DOHH2 (cell line): Measurements from ENCODE around the gene APOA4.

Experiments used
- H3F3A ChIP-seq: fragments of 200-600 bp; sonication (generic), shearing (Covaris generic); 2 replicates; pipeline ENCODE4 v1.6.0; 2016; ENCODE audit warnings: antibody characterized with exemption, mild to moderate bottlenecking; ENCODE audit not compliant: control insufficient read depth, insufficient read depth
- H3K27ac ChIP-seq: fragments of 200-600 bp; sonication (generic); 2 replicates; pipeline ENCODE4 v1.5.1; 2014; ENCODE audit warnings: low read depth, mild to moderate bottlenecking, low read length, moderate library complexity
- H3K27me3 ChIP-seq: fragments of 200-600 bp; sonication (generic); 2 replicates; pipeline ENCODE4 v1.6.1; 2014; ENCODE audit warnings: mild to moderate bottlenecking, low read length, mixed read lengths; ENCODE audit not compliant: control insufficient read depth
- H3K36me3 ChIP-seq: fragments of 200-600 bp; sonication (generic); 2 replicates; pipeline ENCODE4 v1.6.1; 2014; ENCODE audit warnings: mild to moderate bottlenecking, low read length, moderate library complexity, mixed read lengths; ENCODE audit not compliant: control insufficient read depth
- H3K4me1 ChIP-seq: fragments of 200-600 bp; sonication (generic); 2 replicates; pipeline ENCODE4 v1.6.1; 2014; ENCODE audit warnings: mild to moderate bottlenecking, low read length, mixed read lengths; ENCODE audit not compliant: control insufficient read depth
- H3K4me2 ChIP-seq: fragments of 200-600 bp; sonication (generic); 2 replicates; pipeline ENCODE4 v1.6.0; 2014; ENCODE audit warnings: mild to moderate bottlenecking, low read length, moderate library complexity
- H3K4me3 ChIP-seq: fragments of 200-600 bp; sonication (generic); 2 replicates; pipeline ENCODE4 v1.5.1; 2014; ENCODE audit warnings: mild to moderate bottlenecking, low read length, mixed read lengths
- H3K79me2 ChIP-seq: fragments of 200-600 bp; sonication (generic); 2 replicates; pipeline ENCODE4 v1.6.1; 2014; ENCODE audit warnings: mild to moderate bottlenecking, low read length, mixed read lengths; ENCODE audit not compliant: control insufficient read depth
- H3K9me2 ChIP-seq: fragments of 200-600 bp; sonication (generic); replicated peaks from 2 replicates; pipeline ENCODE4 v1.6.1; 2014; ENCODE audit warnings: mild to moderate bottlenecking, low read length, mixed read lengths; ENCODE audit not compliant: control insufficient read depth
- H3K9me3 ChIP-seq: fragments of 200-600 bp; sonication (generic); 2 replicates; pipeline ENCODE4 v1.6.1; 2014; ENCODE audit warnings: antibody characterized with exemption, low read length, mixed read lengths; ENCODE audit not compliant: control insufficient read depth, insufficient read depth
- H4K20me1 ChIP-seq: fragments of 200-600 bp; sonication (generic); 2 replicates; pipeline ENCODE4 v1.6.0; 2014; ENCODE audit warnings: low read depth, mild to moderate bottlenecking, antibody characterized with exemption, low read length, moderate library complexity; ENCODE audit not compliant: control insufficient read depth, insufficient read depth
- EZH2phosphoT487 ChIP-seq: fragments of 200-600 bp; sonication (generic); IDR thresholded peaks from 2 replicates; pipeline ENCODE4 v1.6.1; 2017; ENCODE audit warnings: borderline replicate concordance, mild to moderate bottlenecking, antibody characterized with exemption, low read length, moderate library complexity, mixed read lengths
- TF ChIP-seq, protein P1 (sequence below): fragments of 200-600 bp; sonication (generic); IDR thresholded peaks from one replicate; pipeline ENCODE4 v1.5.1; 2014; ENCODE audit warnings: antibody characterized with exemption, mild to moderate bottlenecking, low read depth, low read length; ENCODE audit not compliant: poor library complexity, severe bottlenecking

The APOA4 gene

DNA sequence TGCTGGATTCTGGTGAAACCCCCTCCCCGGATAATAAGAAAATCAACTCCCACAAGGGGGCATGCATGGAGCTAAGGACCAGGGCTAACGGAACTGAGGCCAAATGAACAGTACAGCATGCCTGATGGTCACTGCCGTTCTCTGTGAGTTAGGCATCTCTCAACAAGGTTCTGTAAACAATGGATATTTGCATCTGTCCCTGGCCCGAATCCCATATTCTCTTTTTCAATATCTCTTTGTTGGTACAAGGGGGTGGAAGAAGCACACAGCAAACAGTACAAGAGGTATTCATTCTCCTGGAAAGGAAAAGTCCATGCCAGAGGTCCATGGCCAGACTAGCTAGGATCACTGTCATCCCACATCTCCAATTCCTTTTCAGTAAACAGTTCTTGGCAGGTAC lies 46.5 kb upstream of the APOA4 start:
- Histone ChIP-seq H3K9me2 (no peaks in the 10 kb centered on the region), H3K27me3 (no peaks in the 10 kb centered on the region), H3K4me3 (no peak overlapping the region), H3K36me3 (peaks cover 80% of the 10 kb centered on the region), H3K4me2 (no peak overlapping the region), H3F3A (no peaks in the 10 kb centered on the region), H3K4me1 (no peaks in the 10 kb centered on the region), H3K27ac (no peak overlapping the region), H3K79me2 (no peaks in the 10 kb centered on the region), H3K9me3 (no peaks in the 10 kb centered on the region), H4K20me1 (no peaks in the 10 kb centered on the region)
- TF ChIP-seq, protein P1, sequence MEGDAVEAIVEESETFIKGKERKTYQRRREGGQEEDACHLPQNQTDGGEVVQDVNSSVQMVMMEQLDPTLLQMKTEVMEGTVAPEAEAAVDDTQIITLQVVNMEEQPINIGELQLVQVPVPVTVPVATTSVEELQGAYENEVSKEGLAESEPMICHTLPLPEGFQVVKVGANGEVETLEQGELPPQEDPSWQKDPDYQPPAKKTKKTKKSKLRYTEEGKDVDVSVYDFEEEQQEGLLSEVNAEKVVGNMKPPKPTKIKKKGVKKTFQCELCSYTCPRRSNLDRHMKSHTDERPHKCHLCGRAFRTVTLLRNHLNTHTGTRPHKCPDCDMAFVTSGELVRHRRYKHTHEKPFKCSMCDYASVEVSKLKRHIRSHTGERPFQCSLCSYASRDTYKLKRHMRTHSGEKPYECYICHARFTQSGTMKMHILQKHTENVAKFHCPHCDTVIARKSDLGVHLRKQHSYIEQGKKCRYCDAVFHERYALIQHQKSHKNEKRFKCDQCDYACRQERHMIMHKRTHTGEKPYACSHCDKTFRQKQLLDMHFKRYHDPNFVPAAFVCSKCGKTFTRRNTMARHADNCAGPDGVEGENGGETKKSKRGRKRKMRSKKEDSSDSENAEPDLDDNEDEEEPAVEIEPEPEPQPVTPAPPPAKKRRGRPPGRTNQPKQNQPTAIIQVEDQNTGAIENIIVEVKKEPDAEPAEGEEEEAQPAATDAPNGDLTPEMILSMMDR = no peak
- no peak for TF ChIP-seq EZH2phosphoT487

DNA sequence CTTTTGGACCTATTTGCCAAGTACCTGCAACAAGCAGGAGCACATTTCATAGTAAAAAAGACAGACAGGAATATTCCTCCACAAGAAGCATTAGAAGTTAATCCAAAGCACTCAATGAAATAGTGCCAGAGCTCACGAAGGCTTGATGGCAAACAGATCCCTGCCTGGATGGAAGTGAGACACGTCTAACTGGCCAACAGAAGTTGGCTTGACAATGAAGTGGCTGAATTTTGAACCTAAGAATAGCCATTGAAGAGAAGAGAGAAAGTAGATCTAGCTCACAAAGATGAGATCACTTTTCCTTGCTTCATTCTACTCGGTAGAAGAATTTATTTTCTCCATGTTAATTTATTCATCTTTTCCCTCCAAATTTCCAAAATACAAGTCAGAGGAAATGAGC lies 45.0 kb upstream of the APOA4 start:
- no peak for TF ChIP-seq EZH2phosphoT487
- TF ChIP-seq, protein P1 = no peak
- no peak overlapping the region for H3K27ac ChIP-seq
- H4K20me1 ChIP-seq = no peaks in the 10 kb centered on the region
- no peaks in the 10 kb centered on the region for H3K27me3 ChIP-seq
- H3K4me3 ChIP-seq = no peak overlapping the region
- H3F3A ChIP-seq = no peaks in the 10 kb centered on the region
- H3K9me3 ChIP-seq = no peaks in the 10 kb centered on the region
- no peaks in the 10 kb centered on the region for H3K4me1 ChIP-seq
- H3K79me2 ChIP-seq = no peaks in the 10 kb centered on the region
- peaks cover 79% of the 10 kb centered on the region for H3K36me3 ChIP-seq
- H3K4me2 ChIP-seq = no peak overlapping the region
- H3K9me2 ChIP-seq = no peaks in the 10 kb centered on the region

DNA sequence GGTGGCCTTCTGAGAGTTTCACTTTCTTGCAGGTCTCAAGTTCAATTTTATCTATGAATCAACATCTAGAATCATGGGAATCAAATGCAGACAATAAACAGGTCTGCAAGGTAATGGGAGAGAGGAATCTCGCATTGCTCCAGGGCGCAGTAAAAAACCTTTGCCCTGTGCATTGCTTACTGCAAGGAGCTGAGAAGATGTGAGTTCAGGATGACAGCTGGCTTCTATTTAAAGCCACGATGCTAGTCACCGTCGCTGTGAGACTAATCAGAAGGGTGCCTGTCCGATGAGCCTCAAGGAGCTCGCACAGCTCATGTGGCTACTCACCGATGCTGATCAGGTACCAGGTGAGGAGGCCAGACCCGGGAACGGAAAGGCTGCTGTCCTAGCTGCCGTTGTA lies 44.5 kb upstream of the APOA4 start:
- no peak for TF ChIP-seq EZH2phosphoT487
- TF ChIP-seq, protein P1 = no peak
- no peaks in the 10 kb centered on the region for H3K27me3 ChIP-seq
- no peaks in the 10 kb centered on the region for H3K9me2 ChIP-seq
- H3K36me3 ChIP-seq = peaks cover 77% of the 10 kb centered on the region
- H3K4me2 ChIP-seq = no peak overlapping the region
- no peaks in the 10 kb centered on the region for H3F3A ChIP-seq
- H3K4me3 ChIP-seq = no peak overlapping the region
- no peaks in the 10 kb centered on the region for H3K4me1 ChIP-seq
- H4K20me1 ChIP-seq = no peaks in the 10 kb centered on the region
- H3K79me2 ChIP-seq = no peaks in the 10 kb centered on the region
- no peaks in the 10 kb centered on the region for H3K9me3 ChIP-seq
- H3K27ac ChIP-seq = no peak overlapping the region
